ENCODE measurements around the gene AQR.
A peak's percentile ranks its signal among the peaks of the same experiment; 100 is the strongest.
"Not testable (repeated sequence)": the region's sequence is repeated elsewhere in the genome, so short reads cannot be mapped to it uniquely, and the experiment has no call there.

Gene AQR

GRCh38 chr15:34941831-34942230, 27.7 kb downstream of the AQR start:
- no peak overlapping the region for H2BK15ac ChIP-seq (replicated peaks; ENCODE audit: low read depth)
- H3K56ac ChIP-seq (ENCODE audit: low read length) = no peak overlapping the region
- no peak overlapping the region for H3K9ac ChIP-seq (ENCODE audit: low read length)
- H3K27ac ChIP-seq (ENCODE audit: low read depth, low read length) = no peak overlapping the region
- DNase-seq = no peak
- H2BK120ac ChIP-seq (ENCODE audit: low read depth, low read length) = no peak overlapping the region
- H3K4me1 ChIP-seq (ENCODE audit: control insufficient read depth, low read depth, low read length) = no peaks in the 10 kb centered on the region
- H3K4ac ChIP-seq (ENCODE audit: low read depth, low read length) = no peak overlapping the region
- H3K23ac ChIP-seq (ENCODE audit: low read length) = no peak overlapping the region
- WGBS (ENCODE audit: extremely low coverage, insufficient coverage, low lambda C conversion rate) = 100% methylated on average over 1 of the region's 3 CpGs
- no peaks in the 10 kb centered on the region for H3K36me3 ChIP-seq (ENCODE audit: control insufficient read depth, insufficient read depth, low read length)
- H3K79me2 ChIP-seq (ENCODE audit: control insufficient read depth, insufficient read depth, low read length) = no peaks in the 10 kb centered on the region
- no peaks in the 10 kb centered on the region for H3K79me1 ChIP-seq (ENCODE audit: low read length)
- no peaks in the 10 kb centered on the region for H3K27me3 ChIP-seq (ENCODE audit: insufficient read depth, low read length, poor library complexity)
- H2AK5ac ChIP-seq (ENCODE audit: low read length) = no peak overlapping the region
- no peak overlapping the region for H3K4me2 ChIP-seq (ENCODE audit: low read length)
- H4K8ac ChIP-seq (ENCODE audit: low read depth, low read length) = no peak overlapping the region
- H3K4me3 ChIP-seq (ENCODE audit: low read length) = no peak overlapping the region
- no peak overlapping the region for H3K18ac ChIP-seq (ENCODE audit: low read length)
- H2BK5ac ChIP-seq (ENCODE audit: low read length) = no peak overlapping the region
- no peak overlapping the region for H4K5ac ChIP-seq (ENCODE audit: low read length)

GRCh38 chr15:34941185-34941698, 28.3 kb downstream of the AQR start:
- WGBS (ENCODE audit: extremely low coverage, insufficient coverage, low lambda C conversion rate) = no CpG with 5 or more reads among the region's 2 CpGs

DNA sequence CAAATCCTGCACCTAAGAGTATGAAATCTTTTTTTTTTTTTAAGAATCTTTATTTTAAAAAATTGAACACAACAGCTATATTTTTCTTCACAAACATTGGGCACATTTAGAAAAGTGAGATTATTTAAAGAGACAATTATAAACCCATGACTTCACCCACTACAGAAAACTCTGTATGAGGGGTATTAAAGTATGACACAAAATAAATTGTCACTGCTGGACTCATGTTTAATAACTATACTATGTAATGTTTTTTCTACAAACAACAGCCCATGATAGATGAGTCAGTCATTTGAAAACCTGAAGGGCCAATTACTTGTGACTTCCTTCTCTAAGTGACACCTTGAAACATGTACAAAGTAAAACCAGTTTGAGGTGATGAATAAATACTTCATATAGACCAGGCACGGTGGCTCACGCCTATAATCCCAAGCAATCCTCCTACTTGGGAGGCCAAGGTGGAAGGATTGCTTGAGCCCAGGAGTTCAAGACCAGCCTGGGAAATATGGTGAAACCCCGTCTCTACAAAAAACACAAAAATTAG, 36.0 kb downstream of the AQR start:
- Histone ChIP-seq H2AK5ac (ENCODE audit: low read length) (no peak overlapping the region), H2BK15ac (replicated peaks; ENCODE audit: low read depth) (no peak overlapping the region), H3K27me3 (ENCODE audit: insufficient read depth, low read length, poor library complexity) (no peaks in the 10 kb centered on the region), H3K79me2 (ENCODE audit: control insufficient read depth, insufficient read depth, low read length) (no peaks in the 10 kb centered on the region), H3K79me1 (ENCODE audit: low read length) (no peaks in the 10 kb centered on the region), H3K23ac (ENCODE audit: low read length) (no peak overlapping the region), H3K4me1 (ENCODE audit: control insufficient read depth, low read depth, low read length) (no peaks in the 10 kb centered on the region), H3K18ac (ENCODE audit: low read length) (no peak overlapping the region), H3K56ac (ENCODE audit: low read length) (no peak overlapping the region), H2BK120ac (ENCODE audit: low read depth, low read length) (no peak overlapping the region), H3K4me2 (ENCODE audit: low read length) (no peak overlapping the region), H2BK5ac (ENCODE audit: low read length) (no peak overlapping the region), H4K8ac (ENCODE audit: low read depth, low read length) (no peak overlapping the region), H3K27ac (ENCODE audit: low read depth, low read length) (no peak overlapping the region), H3K4me3 (ENCODE audit: low read length) (no peak overlapping the region), H4K5ac (ENCODE audit: low read length) (no peak overlapping the region), H3K4ac (ENCODE audit: low read depth, low read length) (no peak overlapping the region), H3K9ac (ENCODE audit: low read length) (no peak overlapping the region), H3K36me3 (ENCODE audit: control insufficient read depth, insufficient read depth, low read length) (no peaks in the 10 kb centered on the region)
- no peak for DNase-seq
- no CpG with 5 or more reads among the region's 3 CpGs for WGBS (ENCODE audit: extremely low coverage, insufficient coverage, low lambda C conversion rate)

More at GRCh38 chr15:34941185-34941698, 28.3 kb downstream of the AQR start:
- no peak overlapping the region for H3K56ac ChIP-seq (ENCODE audit: low read length)
- no peak overlapping the region for H4K5ac ChIP-seq (ENCODE audit: low read length)
- H3K79me2 ChIP-seq (ENCODE audit: control insufficient read depth, insufficient read depth, low read length) = no peaks in the 10 kb centered on the region
- no peak overlapping the region for H3K18ac ChIP-seq (ENCODE audit: low read length)
- H3K4ac ChIP-seq (ENCODE audit: low read depth, low read length) = no peak overlapping the region
- H2BK5ac ChIP-seq (ENCODE audit: low read length) = no peak overlapping the region
- no peak overlapping the region for H2BK15ac ChIP-seq (replicated peaks; ENCODE audit: low read depth)
- no peak overlapping the region for H3K27ac ChIP-seq (ENCODE audit: low read depth, low read length)
- H3K23ac ChIP-seq (ENCODE audit: low read length) = no peak overlapping the region
- no peak overlapping the region for H3K4me3 ChIP-seq (ENCODE audit: low read length)
- H2AK5ac ChIP-seq (ENCODE audit: low read length) = no peak overlapping the region
- no peaks in the 10 kb centered on the region for H3K36me3 ChIP-seq (ENCODE audit: control insufficient read depth, insufficient read depth, low read length)
- no peak overlapping the region for H4K8ac ChIP-seq (ENCODE audit: low read depth, low read length)
- H2BK120ac ChIP-seq (ENCODE audit: low read depth, low read length) = no peak overlapping the region
- no peak overlapping the region for H3K9ac ChIP-seq (ENCODE audit: low read length)
- no peaks in the 10 kb centered on the region for H3K4me1 ChIP-seq (ENCODE audit: control insufficient read depth, low read depth, low read length)
- H3K27me3 ChIP-seq (ENCODE audit: insufficient read depth, low read length, poor library complexity) = no peaks in the 10 kb centered on the region
- H3K4me2 ChIP-seq (ENCODE audit: low read length) = no peak overlapping the region
- DNase-seq = no peak
- no peaks in the 10 kb centered on the region for H3K79me1 ChIP-seq (ENCODE audit: low read length)

GRCh38 chr15:34928349-34928748, 41.2 kb downstream of the AQR start:
- H3K4me2 ChIP-seq (ENCODE audit: low read length); H3K18ac ChIP-seq (ENCODE audit: low read length); H4K8ac ChIP-seq (ENCODE audit: low read depth, low read length); H3K9ac ChIP-seq (ENCODE audit: low read length); H4K5ac ChIP-seq (ENCODE audit: low read length); H3K4me1 ChIP-seq (ENCODE audit: control insufficient read depth, low read depth, low read length); H3K36me3 ChIP-seq (ENCODE audit: control insufficient read depth, insufficient read depth, low read length); H3K27me3 ChIP-seq (ENCODE audit: insufficient read depth, low read length, poor library complexity); H3K4me3 ChIP-seq (ENCODE audit: low read length); H2AK5ac ChIP-seq (ENCODE audit: low read length); H3K56ac ChIP-seq (ENCODE audit: low read length); H2BK15ac ChIP-seq (replicated peaks; ENCODE audit: low read depth); H3K4ac ChIP-seq (ENCODE audit: low read depth, low read length); H3K27ac ChIP-seq (ENCODE audit: low read depth, low read length); H3K79me1 ChIP-seq (ENCODE audit: low read length); DNase-seq; H2BK120ac ChIP-seq (ENCODE audit: low read depth, low read length); H2BK5ac ChIP-seq (ENCODE audit: low read length); H3K79me2 ChIP-seq (ENCODE audit: control insufficient read depth, insufficient read depth, low read length); H3K23ac ChIP-seq (ENCODE audit: low read length): not testable (repeated sequence)
- no CpG with 5 or more reads among the region's 6 CpGs for WGBS (ENCODE audit: extremely low coverage, insufficient coverage, low lambda C conversion rate)

DNA sequence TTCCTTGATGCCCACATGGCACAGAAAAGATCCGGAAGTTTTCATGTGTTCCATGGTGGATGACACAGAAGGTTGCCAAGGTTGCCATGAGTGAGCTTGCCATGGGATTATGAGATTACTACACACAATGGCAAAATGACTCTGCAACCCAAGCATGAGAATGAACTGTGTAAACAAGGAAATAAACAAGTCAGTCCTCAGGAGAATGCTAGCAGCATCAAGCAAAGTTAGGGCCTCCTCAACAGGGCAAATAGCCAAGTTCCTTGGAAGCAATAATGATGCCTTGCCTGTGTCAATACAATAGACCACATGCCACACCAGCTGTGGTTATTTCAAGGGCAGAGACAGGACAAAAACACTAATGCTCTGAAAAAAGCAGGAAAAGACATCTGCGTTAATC, 41.8 kb downstream of the AQR start:
- no peaks in the 10 kb centered on the region for H3K36me3 ChIP-seq (ENCODE audit: control insufficient read depth, insufficient read depth, low read length)
- no peak overlapping the region for H3K4ac ChIP-seq (ENCODE audit: low read depth, low read length)
- no peaks in the 10 kb centered on the region for H3K27me3 ChIP-seq (ENCODE audit: insufficient read depth, low read length, poor library complexity)
- no peaks in the 10 kb centered on the region for H3K79me2 ChIP-seq (ENCODE audit: control insufficient read depth, insufficient read depth, low read length)
- H3K9ac ChIP-seq (ENCODE audit: low read length) = no peak overlapping the region
- no peak overlapping the region for H3K18ac ChIP-seq (ENCODE audit: low read length)
- no peaks in the 10 kb centered on the region for H3K4me1 ChIP-seq (ENCODE audit: control insufficient read depth, low read depth, low read length)
- H3K56ac ChIP-seq (ENCODE audit: low read length) = no peak overlapping the region
- H3K27ac ChIP-seq (ENCODE audit: low read depth, low read length) = no peak overlapping the region
- no peaks in the 10 kb centered on the region for H3K79me1 ChIP-seq (ENCODE audit: low read length)
- no CpG with 5 or more reads among the region's 2 CpGs for WGBS (ENCODE audit: extremely low coverage, insufficient coverage, low lambda C conversion rate)
- no peak overlapping the region for H3K4me2 ChIP-seq (ENCODE audit: low read length)
- no peak overlapping the region for H2BK5ac ChIP-seq (ENCODE audit: low read length)
- no peak for DNase-seq
- H3K4me3 ChIP-seq (ENCODE audit: low read length) = no peak overlapping the region
- no peak overlapping the region for H3K23ac ChIP-seq (ENCODE audit: low read length)
- no peak overlapping the region for H2BK15ac ChIP-seq (replicated peaks; ENCODE audit: low read depth)
- no peak overlapping the region for H2AK5ac ChIP-seq (ENCODE audit: low read length)
- H4K8ac ChIP-seq (ENCODE audit: low read depth, low read length) = no peak overlapping the region
- H4K5ac ChIP-seq (ENCODE audit: low read length) = no peak overlapping the region
- no peak overlapping the region for H2BK120ac ChIP-seq (ENCODE audit: low read depth, low read length)

DNA sequence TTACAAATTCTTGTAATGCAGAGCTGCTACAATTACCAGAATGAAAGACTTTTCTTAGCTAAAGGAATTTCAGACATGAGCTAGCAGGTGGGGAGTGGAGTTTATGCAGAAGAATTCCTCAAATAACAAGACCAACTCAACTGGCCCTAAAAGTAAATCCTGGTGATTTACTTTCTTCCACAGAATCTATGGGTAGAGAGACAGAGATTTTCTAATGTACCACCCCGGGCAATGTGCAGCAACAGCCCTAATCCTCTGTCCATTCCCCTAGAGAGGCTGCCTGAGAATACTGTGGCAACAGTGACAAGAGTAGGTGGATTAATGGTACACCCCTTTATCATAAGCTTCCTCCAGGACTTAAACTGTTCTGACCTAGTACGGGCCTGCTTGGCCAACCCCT, 55.2 kb downstream of the AQR start:
- WGBS (ENCODE audit: extremely low coverage, insufficient coverage, low lambda C conversion rate) = no CpG with 5 or more reads among the region's 2 CpGs

More for the DNA sequence above, 55.2 kb downstream of the AQR start:
- H3K4me3 ChIP-seq (ENCODE audit: low read length) = no peak overlapping the region
- H3K23ac ChIP-seq (ENCODE audit: low read length) = no peak overlapping the region
- H2BK120ac ChIP-seq (ENCODE audit: low read depth, low read length) = no peak overlapping the region
- DNase-seq = peak; percentile 2
- no peak overlapping the region for H2BK5ac ChIP-seq (ENCODE audit: low read length)
- no peak overlapping the region for H3K56ac ChIP-seq (ENCODE audit: low read length)
- H3K27ac ChIP-seq (ENCODE audit: low read depth, low read length) = peak overlapping the region; percentile 28
- peaks cover 5% of the 10 kb centered on the region for H3K36me3 ChIP-seq (ENCODE audit: control insufficient read depth, insufficient read depth, low read length)
- no peak overlapping the region for H4K8ac ChIP-seq (ENCODE audit: low read depth, low read length)
- H3K4ac ChIP-seq (ENCODE audit: low read depth, low read length) = no peak overlapping the region
- no peak overlapping the region for H4K5ac ChIP-seq (ENCODE audit: low read length)
- H3K27me3 ChIP-seq (ENCODE audit: insufficient read depth, low read length, poor library complexity) = no peaks in the 10 kb centered on the region
- H2BK15ac ChIP-seq (replicated peaks; ENCODE audit: low read depth) = no peak overlapping the region
- H3K79me2 ChIP-seq (ENCODE audit: control insufficient read depth, insufficient read depth, low read length) = no peaks in the 10 kb centered on the region
- no peak overlapping the region for H3K9ac ChIP-seq (ENCODE audit: low read length)
- no peaks in the 10 kb centered on the region for H3K79me1 ChIP-seq (ENCODE audit: low read length)
- H3K18ac ChIP-seq (ENCODE audit: low read length) = no peak overlapping the region
- no peaks in the 10 kb centered on the region for H3K4me1 ChIP-seq (ENCODE audit: control insufficient read depth, low read depth, low read length)
- no peak overlapping the region for H3K4me2 ChIP-seq (ENCODE audit: low read length)
- H2AK5ac ChIP-seq (ENCODE audit: low read length) = no peak overlapping the region

Measured in mesendoderm (in vitro differentiated cells).